ENCODE data around the gene APBB3. TPM values are rescaled to one million over a fixed set of nuclear protein-coding genes. Genes with fewer than 3 reads are reported as not detected.

Gene APBB3
- total RNA-seq, 2 donors from 2014 or later = 36.4 to 41.4 TPM

DNA sequence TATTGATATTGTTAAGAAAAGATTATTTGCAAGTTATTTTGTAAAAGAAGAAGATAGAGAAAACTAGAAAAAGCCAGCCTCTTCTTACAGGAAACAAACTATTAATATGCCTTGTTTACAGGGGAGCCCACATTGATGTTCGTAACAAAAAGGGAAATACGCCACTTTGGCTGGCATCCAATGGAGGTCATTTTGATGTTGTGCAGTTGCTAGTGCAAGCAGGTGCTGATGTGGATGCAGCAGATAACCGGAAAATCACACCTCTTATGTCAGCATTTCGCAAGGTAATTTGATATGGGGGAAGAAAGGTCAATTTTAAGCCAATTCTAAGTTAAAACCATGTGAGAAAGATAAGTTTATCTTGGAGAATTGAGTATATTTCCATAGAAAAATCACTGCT lies 54.5 kb downstream of the APBB3 start:
- Histone ChIP-seq H3K9ac (ENCODE audit: extremely low read depth, low read length, poor library complexity, severe bottlenecking) (no peak overlapping the region), H3K36me3 (ENCODE audit: control insufficient read depth, insufficient read depth, low read length) (peaks cover 89% of the 10 kb centered on the region), H3K9me3 (ENCODE audit: control insufficient read depth, low read length) (peaks cover 6% of the 10 kb centered on the region), H3K4me1 (ENCODE audit: control insufficient read depth, insufficient read depth, low read length) (no peaks in the 10 kb centered on the region), H3K27ac (ENCODE audit: low read depth, low read length) (no peak overlapping the region), H3K27me3 (ENCODE audit: control insufficient read depth, insufficient read depth, low read length, poor library complexity, severe bottlenecking) (no peaks in the 10 kb centered on the region), H3K4me3 (ENCODE audit: low read length) (no peak overlapping the region)
- 92 to 100% methylated on average over 2 to 4 of the region's 4 CpGs for WGBS, 2 experiments (ENCODE audit: insufficient coverage in 1 of 2, insufficient read length in 1 of 2)
- DNase-seq = no peak
- Mint-ChIP-seq H3K36me3 (ENCODE audit: low read depth) (peaks cover 77% of the 10 kb centered on the region), H3K27ac (no peak overlapping the region), H3K4me3 (no peak overlapping the region), H3K27me3 (ENCODE audit: insufficient read depth) (no peaks in the 10 kb centered on the region), H3K9me3 (no peaks in the 10 kb centered on the region), H3K4me1 (no peaks in the 10 kb centered on the region)
- no peak for TF ChIP-seq CTCF (conservative IDR thresholded peaks at IDR 0.05)

Small RNA genes lying within 50 kb of the gene (microRNA-seq; reads per million reads assigned to microRNA genes)
- not detected for gene MIR6831 (ENCODE audit: borderline microRNAs expressed)

Other genes starting within 250 kb of the APBB3 start
- 1 to 10 TPM; 1.4 to 2.1 TPM for gene HBEGF, start 218.0 kb downstream of the APBB3 start, total RNA-seq
- gene SLC4A9, start 204.4 kb downstream of the APBB3 start, total RNA-seq = 1 to 10 TPM in 1 of 2 donors, under 1 TPM in 1; 0.79 to 1.4 TPM
- gene ANKHD1, start 162.8 kb downstream of the APBB3 start, total RNA-seq = 10 to 100 TPM; 85.6 to 95.9 TPM
- gene EIF4EBP3, start 16.9 kb downstream of the APBB3 start, total RNA-seq = 1 to 10 TPM; 5.1 to 6.3 TPM
- 10 to 100 TPM; 40.5 to 42.9 TPM for gene SRA1, start 7.1 kb downstream of the APBB3 start, total RNA-seq
- 10 to 100 TPM; 61.6 to 68.9 TPM for gene SLC35A4, start 230 bp upstream of the APBB3 start, total RNA-seq
- under 1 TPM in 1 of 2 donors, not detected in 1; 0.18 TPM for gene CD14, start 68.6 kb upstream of the APBB3 start, total RNA-seq
- 10 to 100 TPM; 29.3 to 34.6 TPM for gene TMCO6, start 74.9 kb upstream of the APBB3 start, total RNA-seq
- gene NDUFA2, start 83.0 kb upstream of the APBB3 start, total RNA-seq = 10 to 100 TPM; 75.5 to 82.2 TPM
- 10 to 100 TPM; 68.9 to 76.8 TPM for gene IK, start 83.2 kb upstream of the APBB3 start, total RNA-seq
- 10 to 100 TPM; 20.4 to 23.1 TPM for gene WDR55, start 100.3 kb upstream of the APBB3 start, total RNA-seq
- 1 to 10 TPM; 1.1 to 1.6 TPM for gene DND1, start 109.0 kb upstream of the APBB3 start, total RNA-seq
- 10 to 100 TPM; 48.0 to 52.1 TPM for gene HARS1, start 126.8 kb upstream of the APBB3 start, total RNA-seq
- gene HARS2, start 126.9 kb upstream of the APBB3 start, total RNA-seq = 10 to 100 TPM; 30.9 to 35.5 TPM
- gene ZMAT2, start 135.8 kb upstream of the APBB3 start, total RNA-seq = 10 to 100 TPM; 62.6 to 73.1 TPM
- gene PCDHA1, start 221.5 kb upstream of the APBB3 start, total RNA-seq = 1 to 10 TPM in 1 of 2 donors, under 1 TPM in 1; 0.18 to 2.9 TPM
- gene PCDHA2, start 230.3 kb upstream of the APBB3 start, total RNA-seq = 1 to 10 TPM; 1.4 to 2.3 TPM
- 1 to 10 TPM; 1.3 to 2.8 TPM for gene PCDHA3, start 236.5 kb upstream of the APBB3 start, total RNA-seq
- gene PCDHA4, start 242.5 kb upstream of the APBB3 start, total RNA-seq = 1 to 10 TPM; 5.6 to 6.3 TPM